ENCODE measurements around the gene CALN1.

CALN1 gene

DNA sequence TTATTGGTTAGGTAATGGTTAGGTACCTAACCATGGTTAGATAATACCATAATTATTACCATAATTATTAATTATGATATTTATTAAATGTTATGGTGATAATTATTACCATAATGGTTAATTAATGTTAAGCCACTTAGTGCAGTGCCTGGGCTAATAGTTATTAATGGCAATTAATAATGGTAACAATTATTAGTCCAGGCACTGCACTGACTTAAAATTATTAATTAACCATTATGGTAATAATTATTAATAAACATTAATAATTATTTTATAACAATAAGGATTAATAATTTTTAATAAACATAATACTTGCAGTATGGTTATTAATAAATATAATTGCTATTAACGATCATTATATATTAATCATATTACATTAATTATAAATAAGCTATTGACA lies 604.0 kb downstream of the CALN1 start:
- no peak for DNase-seq (ENCODE audit: low read depth)
- TF ChIP-seq, protein P1, sequence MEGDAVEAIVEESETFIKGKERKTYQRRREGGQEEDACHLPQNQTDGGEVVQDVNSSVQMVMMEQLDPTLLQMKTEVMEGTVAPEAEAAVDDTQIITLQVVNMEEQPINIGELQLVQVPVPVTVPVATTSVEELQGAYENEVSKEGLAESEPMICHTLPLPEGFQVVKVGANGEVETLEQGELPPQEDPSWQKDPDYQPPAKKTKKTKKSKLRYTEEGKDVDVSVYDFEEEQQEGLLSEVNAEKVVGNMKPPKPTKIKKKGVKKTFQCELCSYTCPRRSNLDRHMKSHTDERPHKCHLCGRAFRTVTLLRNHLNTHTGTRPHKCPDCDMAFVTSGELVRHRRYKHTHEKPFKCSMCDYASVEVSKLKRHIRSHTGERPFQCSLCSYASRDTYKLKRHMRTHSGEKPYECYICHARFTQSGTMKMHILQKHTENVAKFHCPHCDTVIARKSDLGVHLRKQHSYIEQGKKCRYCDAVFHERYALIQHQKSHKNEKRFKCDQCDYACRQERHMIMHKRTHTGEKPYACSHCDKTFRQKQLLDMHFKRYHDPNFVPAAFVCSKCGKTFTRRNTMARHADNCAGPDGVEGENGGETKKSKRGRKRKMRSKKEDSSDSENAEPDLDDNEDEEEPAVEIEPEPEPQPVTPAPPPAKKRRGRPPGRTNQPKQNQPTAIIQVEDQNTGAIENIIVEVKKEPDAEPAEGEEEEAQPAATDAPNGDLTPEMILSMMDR (conservative IDR thresholded peaks at IDR 0.05; ENCODE audit: control insufficient read depth, insufficient read depth, low read depth, low read length) = no peak

DNA sequence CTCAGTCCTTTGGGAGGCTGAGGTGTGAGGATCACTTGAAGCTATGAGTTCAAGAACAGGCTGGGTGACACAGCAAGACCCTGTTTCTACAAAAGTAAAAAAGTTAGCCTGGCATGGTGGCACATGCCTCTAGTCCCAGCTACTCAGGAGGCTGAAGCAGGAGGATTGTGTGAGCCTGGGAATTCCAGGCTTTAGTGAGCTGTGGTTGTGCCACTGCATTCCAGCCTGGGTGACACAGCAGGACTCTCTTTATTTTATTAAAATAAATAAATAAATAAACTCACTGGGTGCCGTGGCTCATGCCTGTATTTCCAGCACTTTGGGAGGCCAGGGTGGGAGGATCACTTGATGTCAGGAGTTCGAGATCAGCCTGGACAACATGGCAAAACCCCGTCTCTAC lies 607.9 kb downstream of the CALN1 start:
- DNase-seq (ENCODE audit: low read depth) = no peak
- H3K4me3 ChIP-seq (ENCODE audit: control insufficient read depth, low read depth, low read length) = no peak overlapping the region
- TF ChIP-seq, protein P1 (conservative IDR thresholded peaks at IDR 0.05; ENCODE audit: control insufficient read depth, insufficient read depth, low read depth, low read length) = no peak

More for the DNA sequence above, 604.0 kb downstream of the CALN1 start:
- H3K4me3 ChIP-seq (ENCODE audit: control insufficient read depth, low read depth, low read length) = no peak overlapping the region

DNA sequence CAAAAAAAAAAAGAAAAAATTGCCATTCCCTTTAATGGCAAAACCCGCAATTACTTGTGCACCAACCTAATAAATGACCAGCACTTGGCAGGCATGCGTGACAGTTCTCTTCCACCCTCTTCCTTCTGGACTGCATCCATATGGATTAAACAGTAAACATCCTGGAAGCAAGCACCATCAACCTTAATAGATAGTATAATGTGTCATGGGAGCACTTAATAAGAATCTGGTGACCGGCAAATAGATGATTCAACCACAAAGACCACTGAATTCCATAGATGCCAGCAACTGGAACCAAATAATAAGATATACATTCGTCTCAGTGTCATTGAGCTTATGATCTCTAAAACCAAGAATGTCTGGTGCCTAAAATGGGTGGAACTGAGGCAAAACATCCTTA lies 610.2 kb downstream of the CALN1 start:
- TF ChIP-seq, protein P1 (conservative IDR thresholded peaks at IDR 0.05; ENCODE audit: control insufficient read depth, insufficient read depth, low read depth, low read length) = no peak
- no peak for DNase-seq (ENCODE audit: low read depth)
- H3K4me3 ChIP-seq (ENCODE audit: control insufficient read depth, low read depth, low read length) = no peak overlapping the region

DNA sequence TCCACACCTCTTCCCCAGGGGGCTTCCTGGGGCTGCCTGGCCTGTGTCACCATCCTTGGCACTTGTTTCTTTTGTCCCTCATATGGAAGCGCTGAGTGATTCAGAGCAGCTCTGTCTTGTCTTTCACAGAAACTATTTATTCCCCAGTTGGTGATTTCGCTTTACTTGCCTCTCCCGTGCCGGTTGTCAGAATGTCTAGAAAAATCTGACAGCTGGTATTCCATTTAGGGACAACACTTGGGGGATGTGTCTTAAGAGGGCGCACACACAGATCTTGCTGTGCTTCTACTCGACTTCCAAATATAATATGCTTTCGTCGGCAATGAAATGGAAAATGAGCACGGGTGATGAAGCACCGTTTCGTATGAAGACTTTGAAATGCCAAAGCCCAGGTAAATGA lies 611.8 kb downstream of the CALN1 start:
- no peak overlapping the region for H3K4me3 ChIP-seq (ENCODE audit: control insufficient read depth, low read depth, low read length)
- no peak for DNase-seq (ENCODE audit: low read depth)
- TF ChIP-seq, protein P1 (conservative IDR thresholded peaks at IDR 0.05; ENCODE audit: control insufficient read depth, insufficient read depth, low read depth, low read length) = no peak

DNA sequence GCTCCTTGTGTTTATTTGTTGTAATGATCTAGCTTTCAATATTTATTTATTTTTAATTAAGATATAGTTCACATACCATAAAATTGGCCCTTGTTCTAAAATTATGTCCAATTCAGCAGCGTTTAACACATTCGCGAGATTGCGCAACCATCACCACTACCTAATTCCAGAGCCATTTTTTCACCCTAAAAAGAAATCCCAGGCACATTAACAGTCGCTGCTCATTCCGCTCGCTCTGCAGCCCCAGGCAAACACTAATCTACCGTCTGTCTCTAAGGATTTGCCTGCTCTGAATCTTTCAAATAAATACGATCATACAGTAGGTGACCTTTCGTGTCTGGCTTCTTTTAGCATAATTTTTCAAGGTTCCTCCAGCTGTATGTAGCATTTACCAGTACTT lies 616.7 kb downstream of the CALN1 start:
- H3K4me3 ChIP-seq (ENCODE audit: control insufficient read depth, low read depth, low read length) = no peak overlapping the region
- no peak for DNase-seq (ENCODE audit: low read depth)
- TF ChIP-seq, protein P1 (conservative IDR thresholded peaks at IDR 0.05; ENCODE audit: control insufficient read depth, insufficient read depth, low read depth, low read length) = no peak

DNA sequence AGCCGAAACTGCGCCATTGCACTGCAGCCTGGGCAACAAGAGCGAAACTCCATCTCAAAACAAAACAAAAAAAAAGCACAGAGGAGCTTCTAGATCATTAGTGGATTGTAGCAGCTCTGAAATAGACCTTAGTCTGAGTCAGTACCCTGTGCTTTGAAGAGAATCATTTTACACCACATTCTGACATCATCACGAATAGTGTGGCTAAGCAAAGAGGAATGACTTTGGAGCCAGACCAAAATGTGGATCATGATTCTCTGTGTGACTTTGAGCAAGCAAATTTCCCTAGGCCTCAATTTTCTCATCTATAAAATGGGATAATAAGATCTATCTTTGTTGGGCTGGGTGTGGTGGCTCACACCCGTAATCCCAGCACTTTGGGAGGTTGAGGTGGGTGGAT lies 618.9 kb downstream of the CALN1 start:
- TF ChIP-seq, protein P1 (conservative IDR thresholded peaks at IDR 0.05; ENCODE audit: control insufficient read depth, insufficient read depth, low read depth, low read length) = no peak
- peak; percentile 61 for DNase-seq (ENCODE audit: low read depth)
- H3K4me3 ChIP-seq (ENCODE audit: control insufficient read depth, low read depth, low read length) = no peak overlapping the region

DNA sequence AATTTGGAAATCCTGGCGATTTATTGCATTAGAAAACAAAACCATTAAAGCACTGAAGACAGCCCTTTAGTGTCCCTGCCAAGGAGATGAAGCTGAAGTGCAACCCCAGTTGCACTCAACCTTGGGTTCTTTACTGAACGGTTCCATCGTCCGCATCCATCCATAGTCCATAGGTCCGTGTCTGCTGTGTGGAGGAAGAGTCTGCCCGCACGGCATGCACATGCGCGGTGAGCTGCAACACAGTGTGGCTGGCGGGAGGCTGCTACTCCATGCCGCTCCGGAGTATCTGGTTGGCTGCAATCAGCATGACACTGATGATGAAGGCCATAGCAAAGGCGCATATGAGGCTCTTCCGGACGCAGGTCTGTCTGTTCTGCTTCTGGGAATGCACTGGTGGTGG lies 624.6 kb downstream of the CALN1 start:
- no peak overlapping the region for H3K4me3 ChIP-seq (ENCODE audit: control insufficient read depth, low read depth, low read length)
- peak; percentile 15 for DNase-seq (ENCODE audit: low read depth)
- TF ChIP-seq, protein P1 (conservative IDR thresholded peaks at IDR 0.05; ENCODE audit: control insufficient read depth, insufficient read depth, low read depth, low read length) = no peak
